LNCaP clone FGC (cell line): ENCODE results near the gene TRIP4.
"Not testable (repeated sequence)": the region's sequence is repeated elsewhere in the genome, so short reads cannot be mapped to it uniquely, and the experiment has no call there.

Experiments used
- DNase-seq: peaks from one replicate; pipeline ENCODE4 v3.0.0-alpha.2; 2011; ENCODE audit warnings: low read depth
- H3K4me3 ChIP-seq: 2 replicates; pipeline ENCODE4 v1.5.1; 2011; ENCODE audit warnings: mild to moderate bottlenecking, low read depth, low read length, control low read depth
- TF ChIP-seq, protein P1 (sequence below): IDR thresholded peaks from 2 replicates; pipeline ENCODE4 v1.5.1; 2012; ENCODE audit warnings: mild to moderate bottlenecking; ENCODE audit not compliant: control insufficient read depth, insufficient read depth; ENCODE audit errors: extremely low read depth

Gene TRIP4

DNA sequence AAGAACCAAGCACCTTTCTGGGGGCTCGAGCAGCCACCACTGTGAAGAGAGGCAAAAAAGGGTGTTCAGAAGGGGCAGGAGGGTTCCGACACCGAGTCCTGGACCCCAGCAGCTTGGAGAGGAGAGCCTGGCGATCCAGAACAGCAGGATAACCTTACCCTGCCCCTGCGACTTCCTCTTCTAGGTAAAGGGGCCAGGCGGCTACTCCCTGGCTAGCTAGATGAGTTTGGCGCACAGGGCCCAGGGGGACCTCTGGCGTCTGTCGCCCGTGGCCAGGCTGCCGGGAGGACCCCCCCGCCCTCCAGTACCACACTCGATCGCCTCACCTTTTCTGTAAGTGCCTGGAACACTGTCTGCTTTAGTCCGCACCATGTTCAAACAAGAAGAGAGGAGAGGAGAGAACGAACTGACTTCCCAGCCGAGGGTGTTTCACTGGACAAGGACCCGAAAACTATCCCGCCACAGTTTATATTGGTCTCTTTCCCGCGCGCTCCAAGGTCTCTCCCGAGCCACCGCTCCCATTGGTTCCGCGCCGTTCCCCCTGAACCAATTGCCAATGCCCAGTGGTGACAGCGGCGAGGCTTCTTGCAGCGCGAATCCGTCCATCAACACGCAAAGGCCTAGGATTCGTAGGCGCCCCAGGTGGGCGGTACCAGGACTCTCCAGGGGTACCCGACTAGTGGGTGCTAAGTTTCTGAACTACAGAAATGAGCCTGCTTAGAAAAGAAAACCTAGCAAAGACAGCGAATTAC lies 6.5 kb upstream of the TRIP4 start, which contains the start of gene PCLAF:
Gene PCLAF (minus strand): TSS at position 442 of the 752 bp plus-strand sequence. CDS start 70 bp downstream, at position 372.
- peak; percentile 83 for DNase-seq
- TF ChIP-seq, protein P1, sequence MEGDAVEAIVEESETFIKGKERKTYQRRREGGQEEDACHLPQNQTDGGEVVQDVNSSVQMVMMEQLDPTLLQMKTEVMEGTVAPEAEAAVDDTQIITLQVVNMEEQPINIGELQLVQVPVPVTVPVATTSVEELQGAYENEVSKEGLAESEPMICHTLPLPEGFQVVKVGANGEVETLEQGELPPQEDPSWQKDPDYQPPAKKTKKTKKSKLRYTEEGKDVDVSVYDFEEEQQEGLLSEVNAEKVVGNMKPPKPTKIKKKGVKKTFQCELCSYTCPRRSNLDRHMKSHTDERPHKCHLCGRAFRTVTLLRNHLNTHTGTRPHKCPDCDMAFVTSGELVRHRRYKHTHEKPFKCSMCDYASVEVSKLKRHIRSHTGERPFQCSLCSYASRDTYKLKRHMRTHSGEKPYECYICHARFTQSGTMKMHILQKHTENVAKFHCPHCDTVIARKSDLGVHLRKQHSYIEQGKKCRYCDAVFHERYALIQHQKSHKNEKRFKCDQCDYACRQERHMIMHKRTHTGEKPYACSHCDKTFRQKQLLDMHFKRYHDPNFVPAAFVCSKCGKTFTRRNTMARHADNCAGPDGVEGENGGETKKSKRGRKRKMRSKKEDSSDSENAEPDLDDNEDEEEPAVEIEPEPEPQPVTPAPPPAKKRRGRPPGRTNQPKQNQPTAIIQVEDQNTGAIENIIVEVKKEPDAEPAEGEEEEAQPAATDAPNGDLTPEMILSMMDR = no peak
- peak within 1 kb of the TSS; percentile 80 for H3K4me3 ChIP-seq

DNA sequence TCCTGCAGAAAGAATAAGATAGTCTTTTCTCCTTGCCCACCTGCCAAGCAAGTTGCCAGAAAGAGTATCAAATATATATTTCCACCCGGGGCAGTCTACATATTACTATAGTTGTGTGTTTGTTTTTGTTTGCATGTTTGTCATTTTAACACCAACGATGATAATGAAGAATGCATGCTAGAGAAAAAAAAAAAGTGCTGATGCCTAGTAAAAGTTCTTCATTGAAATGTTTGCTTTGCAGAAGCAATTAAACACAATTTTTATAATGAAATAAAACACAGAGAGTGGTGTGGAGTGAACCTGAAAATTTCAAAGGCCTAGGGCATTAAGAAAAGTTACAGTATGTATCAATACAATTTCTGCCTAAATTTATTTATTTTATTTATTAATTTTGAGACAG lies 3.9 kb upstream of the TRIP4 start:
- TF ChIP-seq, protein P1 = no peak
- no peak for DNase-seq

DNA sequence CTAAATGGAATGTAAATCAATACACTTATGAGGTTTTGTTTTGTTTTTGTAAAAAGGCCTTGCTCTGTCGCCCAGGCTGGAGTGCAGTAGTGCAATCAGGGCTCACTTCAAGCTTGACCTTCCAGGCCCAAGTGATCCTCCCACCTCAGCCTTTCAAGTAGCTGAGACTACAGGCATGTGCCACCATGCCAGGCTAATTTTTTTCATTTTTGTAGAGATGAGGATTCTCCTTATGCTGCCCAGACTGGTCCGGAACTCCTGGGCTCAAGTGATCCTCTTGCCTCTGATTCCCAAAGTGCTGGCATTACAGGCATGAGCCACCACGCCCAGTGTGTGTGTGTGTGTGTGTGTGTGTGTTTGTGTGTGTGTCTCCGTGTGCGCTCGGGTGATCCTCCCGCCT lies 1.3 kb upstream of the TRIP4 start:
- no peak for DNase-seq
- H3K4me3 ChIP-seq = no peak overlapping the region
- TF ChIP-seq, protein P1 = no peak

More for the DNA sequence above, 3.9 kb upstream of the TRIP4 start:
- H3K4me3 ChIP-seq = no peak overlapping the region

DNA sequence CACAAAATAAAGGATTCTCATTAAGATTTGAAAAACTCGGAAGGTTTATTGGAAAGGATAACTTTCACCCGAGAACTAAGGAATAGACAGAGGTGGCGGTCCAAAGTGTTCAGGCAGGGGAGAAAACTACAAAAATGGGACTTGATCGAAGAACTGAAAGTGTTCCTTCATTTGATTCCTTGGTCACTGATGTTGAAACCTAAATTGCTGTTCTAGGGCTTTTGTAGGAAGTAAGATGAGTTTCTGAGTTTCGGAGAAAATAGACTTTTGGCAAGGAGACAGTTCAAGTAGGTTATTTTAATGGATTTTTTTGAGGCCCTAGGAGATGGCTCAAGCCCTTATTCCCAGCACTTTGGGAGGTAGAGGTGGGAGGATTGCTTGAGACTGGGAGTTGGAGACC lies 1.4 kb downstream of the TRIP4 start:
- TF ChIP-seq, protein P1 = no peak
- DNase-seq = no peak
- H3K4me3 ChIP-seq = no peak overlapping the region; the same call in 1 of the 2 replicates

- H3K4me3 ChIP-seq, DNase-seq: not testable (repeated sequence)
Measured at GRCh38 chr15:64392471-64392870, 4.8 kb downstream of the TRIP4 start.

GRCh38 chr15:64396789-64397188 lies 9.2 kb downstream of the TRIP4 start:
- no peak for DNase-seq
- TF ChIP-seq, protein P1 = no peak
- H3K4me3 ChIP-seq = no peak overlapping the region

DNA sequence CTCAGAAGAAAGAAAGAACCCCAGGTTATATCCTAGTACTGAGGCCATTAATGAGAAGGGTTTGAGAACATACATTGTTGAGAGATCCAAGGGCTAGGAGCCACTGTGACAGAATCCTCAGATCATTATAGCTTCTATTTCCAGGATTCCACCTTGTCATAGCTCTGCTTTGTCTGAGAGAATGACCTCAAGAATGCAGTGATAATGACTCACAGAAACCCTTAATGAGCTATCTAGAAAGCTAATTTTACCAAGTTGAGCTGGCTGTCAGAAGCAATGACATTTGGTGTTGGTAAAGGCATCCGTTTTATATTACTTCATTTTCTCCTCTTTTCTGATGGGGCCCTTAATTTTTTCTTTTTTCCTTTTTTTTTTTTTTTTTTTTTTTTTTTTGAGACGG lies 10.9 kb downstream of the TRIP4 start:
- DNase-seq = no peak
- TF ChIP-seq, protein P1 = no peak
- no peak overlapping the region for H3K4me3 ChIP-seq
